Measurements from ENCODE around the gene REEP3. TPM values are rescaled to one million over a fixed set of nuclear protein-coding genes. Genes with fewer than 3 reads are reported as not detected.

The REEP3 gene
- total and polyA plus RNA-seq, 2 of the 8 experiments (the other 6 are each of a cell fraction or from before 2014, with no cell fraction given): 5.8 to 31.5 TPM

GRCh38 chr10:63480237-63480636 lies 41.0 kb upstream of the REEP3 start:
- Histone ChIP-seq H3K23ac (ENCODE audit: insufficient read length) (no peak overlapping the region), H2BK15ac (ENCODE audit: low read length) (no peak overlapping the region), H4K91ac (replicated peaks; ENCODE audit: insufficient read length, low read length) (no peak overlapping the region), H3K4me1 (replicated peaks in 1 of 4; ENCODE audit: control insufficient read depth in 3 of 4, insufficient read depth in 4 of 4, low read length in 3 of 4) (peaks cover 0 to 12% (median 5%) of the 10 kb centered on the region in 4 experiments; a peak in 5 of 7 replicates), H3K4ac (replicated peaks; ENCODE audit: insufficient read length, low read depth, low read length) (no peak overlapping the region), H3K23me2 (ENCODE audit: low read depth, low read length) (peaks cover 2% of the 10 kb centered on the region), H3K36me3 (ENCODE audit: control insufficient read depth in 2 of 4, insufficient read depth in 4 of 4, low read length in 3 of 4) (no peaks in the 10 kb centered on the region), H3K9me3 (ENCODE audit: insufficient read depth in 2 of 2, low read depth in 1 of 2, low read length in 1 of 2) (no peaks in the 10 kb centered on the region), H3K14ac (ENCODE audit: insufficient read length) (no peak overlapping the region), H4K8ac (ENCODE audit: extremely low read depth, insufficient read depth, low read length) (no peak overlapping the region), H2BK20ac (ENCODE audit: low read length) (no peak overlapping the region), H3K18ac (ENCODE audit: extremely low read depth, low read length) (no peak overlapping the region; the same call in 1 of the 2 replicates), H3K4me2 (ENCODE audit: insufficient read depth in 1 of 2, low read depth in 2 of 2, low read length in 2 of 2) (no peak overlapping the region), H3K56ac (replicated peaks; ENCODE audit: insufficient read length, low read depth, low read length) (no peak overlapping the region), H2AK5ac (ENCODE audit: low read depth, low read length) (no peak overlapping the region), H4K5ac (ENCODE audit: insufficient read length, low read depth, low read length) (no peak overlapping the region), H2AFZ (ENCODE audit: low read length) (no peak overlapping the region), H3K79me1 (ENCODE audit: low read depth, low read length) (no peaks in the 10 kb centered on the region), H3K4me3 (ENCODE audit: extremely low read depth in 1 of 4, insufficient read depth in 2 of 4, low read depth in 3 of 4, low read length in 4 of 4) (no peak overlapping the region), H3K27ac (ENCODE audit: low read depth, low read length) (no peak overlapping the region), H3K79me2 (ENCODE audit: control insufficient read depth in 1 of 2, insufficient read depth in 2 of 2, low read length in 2 of 2) (peaks cover 0 to 92% of the 10 kb centered on the region in 2 experiments; a peak in 3 of 4 replicates), H2BK5ac (ENCODE audit: low read depth, low read length) (no peak overlapping the region), H4K20me1 (replicated peaks in 1 of 2; ENCODE audit: control insufficient read depth in 1 of 2, insufficient read depth in 2 of 2, low read length in 2 of 2) (no peaks in the 10 kb centered on the region), H2BK120ac (replicated peaks; ENCODE audit: low read depth, low read length) (no peak overlapping the region), H3K27me3 (replicated peaks in 1 of 4; ENCODE audit: control insufficient read depth in 3 of 4, extremely low read depth in 1 of 4, insufficient read depth in 3 of 4, low read length in 3 of 4) (no peaks in the 10 kb centered on the region), H2BK12ac (ENCODE audit: low read depth, low read length) (no peak overlapping the region), H3K9ac (replicated peaks in 1 of 4; ENCODE audit: extremely low read depth in 1 of 4, low read depth in 3 of 4, low read length in 3 of 4) (no peak overlapping the region)
- FAIRE-seq (no peak), DNase-seq (ENCODE audit: low read depth in 1 of 2, low spot score in 2 of 2) (no peak)
- 89% methylated on average over 5 of the region's 5 CpGs; no CpG with 5 or more reads in 1 of the 2 experiments for WGBS, 2 experiments (ENCODE audit: extremely low coverage in 1 of 2, insufficient coverage in 1 of 2, insufficient read length in 1 of 2, insufficient replicate concordance in 2 of 2, low coverage in 1 of 2, low lambda C conversion rate in 2 of 2, missing lambda C conversion rate in 1 of 2)
- ChIA-PET POLR2A (ENCODE audit: partially characterized antibody) (interaction anchor here (0.8 kb wide), 1 partner anchor 8 kb away, joined by 4 read pairs; no protein-coding TSS in a partner anchor), CTCF (ENCODE audit: partially characterized antibody) (no interaction called here)
- no peak for TF ChIP-seq CREB1 (IDR thresholded peaks at IDR 0.05)

All from H1 (cell line).